PFSK-1 (cell line): ENCODE results near the gene GAREM1.

Source experiments
- FOXP2 ChIP-seq: optimal IDR thresholded peaks from 2 replicates; pipeline ENCODE3; 2011; ENCODE audit warnings: borderline replicate concordance, control low read depth, inconsistent platforms; ENCODE audit not compliant: insufficient read depth; ENCODE audit errors: extremely low read length, extremely low read depth
- POLR2AphosphoS5 ChIP-seq: IDR thresholded peaks from 2 replicates; pipeline ENCODE4 v1.6.1; 2012; ENCODE audit warnings: low read depth, mild to moderate bottlenecking, control low read depth, low read length, moderate library complexity
- SIN3A ChIP-seq: IDR thresholded peaks from 2 replicates; pipeline ENCODE4 v1.6.1; 2012; ENCODE audit warnings: mild to moderate bottlenecking, low read length, moderate library complexity, borderline replicate concordance; ENCODE audit not compliant: insufficient read depth
- TAF1 ChIP-seq: IDR thresholded peaks from 2 replicates; pipeline ENCODE4 v1.6.1; 2012; ENCODE audit warnings: low read length, control low read depth, borderline replicate concordance; ENCODE audit not compliant: insufficient read depth
- TF ChIP-seq, protein P1 (sequence below), 2 experiments: IDR thresholded peaks; 2 replicates each; pipeline versions ENCODE4 v1.6.1 to v1.8.0; 2011 to 2012; ENCODE audit warnings: low read depth in 2 of 2, low read length in 2 of 2, control low read depth in 1 of 2, inconsistent platforms in 1 of 2, mild to moderate bottlenecking in 1 of 2, moderate library complexity in 1 of 2; ENCODE audit not compliant: insufficient read depth in 1 of 2

The GAREM1 gene

DNA sequence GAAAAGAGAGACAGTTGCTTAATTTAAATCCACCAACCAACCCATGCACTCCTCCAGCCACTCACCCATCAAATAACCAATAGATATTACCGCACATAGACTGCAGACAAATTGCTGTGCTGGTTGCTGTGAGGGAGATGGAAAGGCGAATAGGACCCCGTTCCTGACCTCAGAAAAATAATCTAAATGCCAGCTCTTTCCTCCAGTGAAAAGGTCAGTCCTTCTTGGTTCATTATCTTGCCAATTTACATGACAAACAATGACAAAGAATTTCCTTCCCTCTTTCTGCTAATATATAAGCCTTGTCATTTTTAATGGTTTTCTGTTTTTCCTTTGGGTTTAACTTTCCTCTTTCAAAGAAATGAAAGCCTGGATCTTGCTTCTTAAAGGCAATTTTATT lies 219.2 kb downstream of the GAREM1 start:
- no peak for TF ChIP-seq POLR2AphosphoS5

DNA sequence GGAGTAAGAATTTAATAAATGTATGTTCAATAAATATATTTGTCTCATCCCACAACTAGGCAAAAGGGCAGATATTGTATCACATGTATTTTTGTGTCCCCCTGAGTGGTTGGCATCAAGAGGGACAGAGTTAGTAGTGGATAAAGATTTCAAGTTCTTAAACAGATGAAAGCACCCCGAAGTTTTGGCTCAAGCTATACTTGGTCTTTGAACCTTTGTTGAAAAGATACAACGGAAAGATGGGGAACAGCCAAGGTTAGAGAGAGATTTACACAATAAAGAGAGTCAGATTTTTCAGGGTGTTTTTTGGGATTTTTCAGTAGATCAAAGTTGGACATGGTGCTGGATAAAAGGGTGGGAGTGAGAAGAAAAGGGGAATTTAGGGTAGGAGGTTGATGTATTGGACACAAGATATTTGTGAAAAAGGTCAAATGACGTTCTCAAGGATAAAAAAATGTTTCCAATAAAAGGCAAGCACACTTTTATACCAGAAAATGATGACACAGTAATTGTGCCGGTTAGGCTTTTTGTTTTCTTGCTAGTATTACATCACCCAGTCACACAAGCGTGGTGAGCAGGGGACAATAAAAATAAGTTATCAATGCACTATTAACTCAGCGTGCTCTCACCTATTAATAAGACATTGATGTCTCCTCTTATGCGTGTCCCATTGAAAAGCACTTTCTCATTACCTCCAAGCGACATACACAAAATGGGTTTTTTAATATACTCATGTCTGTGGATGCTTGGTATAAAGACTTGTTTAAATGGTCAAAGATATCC lies 221.3 kb downstream of the GAREM1 start:
- TF ChIP-seq POLR2AphosphoS5 (no peak), TAF1 (no peak), FOXP2 (no peak)

DNA sequence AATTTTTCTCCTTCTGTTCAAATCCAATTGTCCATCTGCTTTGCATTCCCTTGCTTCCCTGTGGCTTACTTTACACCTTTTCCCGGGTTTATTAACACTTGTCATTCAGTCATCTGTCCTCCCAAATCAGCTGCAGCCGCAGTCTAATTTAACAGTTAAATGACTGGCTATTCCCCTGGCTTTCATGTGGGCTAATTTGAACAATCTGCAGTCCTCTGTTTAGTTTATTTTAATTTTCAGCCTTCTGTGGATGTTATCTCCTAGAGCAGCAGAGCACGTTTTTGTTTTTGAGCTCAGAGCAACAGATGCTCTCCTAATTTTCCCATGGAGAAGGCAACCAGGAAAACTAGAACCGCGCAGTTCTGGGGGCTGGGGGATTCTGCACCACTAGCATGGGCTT lies 225.8 kb downstream of the GAREM1 start:
- TF ChIP-seq POLR2AphosphoS5 (no peak), SIN3A (no peak), FOXP2 (no peak), TAF1 (no peak)
- TF ChIP-seq, protein P1, sequence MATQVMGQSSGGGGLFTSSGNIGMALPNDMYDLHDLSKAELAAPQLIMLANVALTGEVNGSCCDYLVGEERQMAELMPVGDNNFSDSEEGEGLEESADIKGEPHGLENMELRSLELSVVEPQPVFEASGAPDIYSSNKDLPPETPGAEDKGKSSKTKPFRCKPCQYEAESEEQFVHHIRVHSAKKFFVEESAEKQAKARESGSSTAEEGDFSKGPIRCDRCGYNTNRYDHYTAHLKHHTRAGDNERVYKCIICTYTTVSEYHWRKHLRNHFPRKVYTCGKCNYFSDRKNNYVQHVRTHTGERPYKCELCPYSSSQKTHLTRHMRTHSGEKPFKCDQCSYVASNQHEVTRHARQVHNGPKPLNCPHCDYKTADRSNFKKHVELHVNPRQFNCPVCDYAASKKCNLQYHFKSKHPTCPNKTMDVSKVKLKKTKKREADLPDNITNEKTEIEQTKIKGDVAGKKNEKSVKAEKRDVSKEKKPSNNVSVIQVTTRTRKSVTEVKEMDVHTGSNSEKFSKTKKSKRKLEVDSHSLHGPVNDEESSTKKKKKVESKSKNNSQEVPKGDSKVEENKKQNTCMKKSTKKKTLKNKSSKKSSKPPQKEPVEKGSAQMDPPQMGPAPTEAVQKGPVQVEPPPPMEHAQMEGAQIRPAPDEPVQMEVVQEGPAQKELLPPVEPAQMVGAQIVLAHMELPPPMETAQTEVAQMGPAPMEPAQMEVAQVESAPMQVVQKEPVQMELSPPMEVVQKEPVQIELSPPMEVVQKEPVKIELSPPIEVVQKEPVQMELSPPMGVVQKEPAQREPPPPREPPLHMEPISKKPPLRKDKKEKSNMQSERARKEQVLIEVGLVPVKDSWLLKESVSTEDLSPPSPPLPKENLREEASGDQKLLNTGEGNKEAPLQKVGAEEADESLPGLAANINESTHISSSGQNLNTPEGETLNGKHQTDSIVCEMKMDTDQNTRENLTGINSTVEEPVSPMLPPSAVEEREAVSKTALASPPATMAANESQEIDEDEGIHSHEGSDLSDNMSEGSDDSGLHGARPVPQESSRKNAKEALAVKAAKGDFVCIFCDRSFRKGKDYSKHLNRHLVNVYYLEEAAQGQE (IDR thresholded peaks at IDR 0.05; ENCODE audit: insufficient read depth in 1 of 2, low read depth in 2 of 2, low read length in 2 of 2) = no peak

DNA sequence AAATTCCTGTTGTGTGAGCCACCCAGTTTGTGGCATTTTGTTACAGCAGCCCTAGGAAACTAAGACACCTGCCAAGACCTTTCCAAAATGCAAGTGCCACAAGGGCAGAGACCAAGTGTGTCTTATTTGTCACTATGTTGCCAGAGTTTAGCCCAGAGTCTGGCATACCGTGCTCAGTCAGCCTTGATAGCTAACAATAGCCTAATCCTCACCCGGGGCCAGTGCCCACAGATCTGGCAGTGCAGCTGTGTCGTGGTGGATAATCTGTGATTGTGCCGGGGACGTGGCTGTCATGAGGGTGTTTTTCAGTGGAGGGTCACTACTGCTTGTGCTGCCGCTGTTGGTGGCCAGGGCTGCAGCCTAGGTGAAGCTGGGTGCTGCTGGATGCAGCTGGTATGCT lies 227.3 kb downstream of the GAREM1 start:
- TF ChIP-seq SIN3A (no peak), POLR2AphosphoS5 (no peak), FOXP2 (no peak), TAF1 (no peak)
- TF ChIP-seq, protein P1 (IDR thresholded peaks at IDR 0.05; ENCODE audit: insufficient read depth in 1 of 2, low read depth in 2 of 2, low read length in 2 of 2) = no peak

DNA sequence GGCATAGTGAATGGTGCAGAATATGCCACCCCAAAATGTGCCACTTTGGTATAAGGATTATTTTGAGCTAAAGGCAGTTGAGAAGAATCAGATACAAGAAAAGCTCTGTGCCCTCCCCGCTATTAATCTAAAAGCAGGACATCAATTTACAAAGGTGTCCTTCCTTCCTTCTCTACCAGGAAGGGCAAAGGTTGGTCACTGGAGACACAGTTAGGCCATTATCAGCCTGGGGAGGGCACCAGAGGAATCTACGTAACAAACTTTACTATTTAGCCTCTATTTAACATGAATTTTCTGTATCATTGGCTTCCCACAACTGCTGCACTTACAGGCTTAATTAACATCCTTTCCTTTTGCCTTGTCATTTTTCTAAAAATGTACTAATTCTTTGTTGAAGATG lies 228.3 kb downstream of the GAREM1 start:
- TF ChIP-seq POLR2AphosphoS5 = no peak
- TF ChIP-seq, protein P1 (IDR thresholded peaks at IDR 0.05; ENCODE audit: insufficient read depth in 1 of 2, low read depth in 2 of 2, low read length in 2 of 2) = no peak
- no peak for TF ChIP-seq FOXP2
- TF ChIP-seq TAF1 = no peak
- TF ChIP-seq SIN3A = no peak

DNA sequence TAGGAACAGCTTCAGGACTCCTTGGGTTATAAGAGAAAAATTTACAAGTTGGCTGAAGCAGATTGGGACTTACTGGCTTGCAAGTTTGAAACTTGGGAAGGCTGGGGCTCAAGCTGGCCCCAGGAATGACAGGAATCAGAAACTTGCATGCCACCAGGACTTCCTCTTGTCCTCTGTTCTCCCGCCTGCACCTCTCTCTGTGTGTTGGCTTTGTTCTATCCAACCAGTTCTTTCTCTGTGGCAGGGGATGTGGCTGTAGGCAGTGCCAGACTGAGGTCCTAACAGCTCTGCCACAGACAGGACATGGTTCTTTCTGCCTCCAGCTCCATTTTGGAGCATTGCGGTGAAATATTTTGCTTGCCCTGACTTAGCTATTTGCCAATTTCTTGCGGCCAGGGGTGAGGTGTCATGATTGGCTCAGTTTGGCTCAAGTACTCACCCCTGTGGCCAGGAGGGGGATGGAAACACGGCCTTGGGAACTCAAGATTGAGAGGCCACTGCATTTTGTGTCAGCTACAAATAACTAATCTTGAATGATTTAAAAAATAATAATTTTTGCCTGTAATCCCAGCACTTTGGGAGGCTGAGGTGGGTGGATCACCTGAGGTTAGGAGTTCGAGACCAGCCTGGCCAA lies 231.9 kb downstream of the GAREM1 start:
- TF ChIP-seq SIN3A = no peak
- TF ChIP-seq FOXP2 = no peak
- TF ChIP-seq, protein P1 (IDR thresholded peaks at IDR 0.05; ENCODE audit: insufficient read depth in 1 of 2, low read depth in 2 of 2, low read length in 2 of 2) = no peak
- TF ChIP-seq POLR2AphosphoS5 = no peak
- no peak for TF ChIP-seq TAF1
